ENCODE data around the gene C4orf33.
"Not testable (repeated sequence)": the region's sequence is repeated elsewhere in the genome, so short reads cannot be mapped to it uniquely, and the experiment has no call there.

Gene C4orf33, protein sequence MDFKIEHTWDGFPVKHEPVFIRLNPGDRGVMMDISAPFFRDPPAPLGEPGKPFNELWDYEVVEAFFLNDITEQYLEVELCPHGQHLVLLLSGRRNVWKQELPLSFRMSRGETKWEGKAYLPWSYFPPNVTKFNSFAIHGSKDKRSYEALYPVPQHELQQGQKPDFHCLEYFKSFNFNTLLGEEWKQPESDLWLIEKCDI

GRCh38 chr4:129095811-129096454 is at the start of gene C4orf33:
Gene C4orf33 (plus strand): TSS chr4:129096152. CDS start chr4:129102611, 6,459 bp downstream.
- peak; percentile 81 for DNase-seq (ENCODE audit: low spot score)

- no peak for DNase-seq (ENCODE audit: low spot score)
These were observed 36.9 kb upstream of the C4orf33 start for GRCh38 chr4:129059028-129059427.

GRCh38 chr4:129062580-129062979 is 33.4 kb upstream of the C4orf33 start:
- no peak for DNase-seq (ENCODE audit: low spot score)

DNA sequence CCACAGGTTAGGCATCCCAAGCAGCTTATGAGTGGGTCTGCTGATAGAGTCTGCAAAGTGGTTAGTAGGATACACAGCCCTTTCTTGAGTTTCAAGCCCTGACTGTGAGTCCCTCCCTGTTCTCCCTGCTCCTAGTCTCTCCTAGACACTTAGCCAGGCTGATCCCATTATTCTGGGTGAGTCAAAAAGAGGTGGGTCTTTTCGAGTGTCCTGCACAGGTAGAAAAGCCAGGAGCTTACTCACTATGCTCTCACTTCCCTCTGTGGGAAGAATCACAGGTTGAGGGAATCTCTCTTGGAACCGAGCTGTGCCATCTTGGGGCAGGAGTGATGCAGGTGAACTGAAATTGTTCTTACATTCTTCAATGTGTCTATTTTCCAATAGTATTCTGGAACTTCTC is 32.3 kb upstream of the C4orf33 start:
- no peak for DNase-seq (ENCODE audit: low spot score)

DNA sequence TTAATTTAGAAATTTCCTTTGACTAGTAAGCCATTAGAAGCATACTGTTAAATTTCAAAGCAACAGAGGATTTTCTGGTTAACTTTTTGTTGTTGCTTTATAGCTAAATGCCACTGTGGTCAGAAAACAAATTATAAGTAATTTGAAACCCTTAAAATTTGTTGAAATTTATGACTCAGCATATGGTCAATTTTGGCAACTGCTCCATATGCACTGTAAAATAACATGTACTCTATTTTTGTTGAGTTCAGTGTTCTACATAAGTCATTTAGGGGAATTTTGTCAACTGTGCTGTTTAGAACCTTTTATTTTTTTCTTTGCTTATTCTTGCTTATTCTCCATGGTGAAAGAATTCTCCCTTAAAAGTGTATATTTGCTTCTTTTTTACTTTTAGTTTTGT is 31.2 kb upstream of the C4orf33 start:
- no peak for DNase-seq (ENCODE audit: low spot score)

DNA sequence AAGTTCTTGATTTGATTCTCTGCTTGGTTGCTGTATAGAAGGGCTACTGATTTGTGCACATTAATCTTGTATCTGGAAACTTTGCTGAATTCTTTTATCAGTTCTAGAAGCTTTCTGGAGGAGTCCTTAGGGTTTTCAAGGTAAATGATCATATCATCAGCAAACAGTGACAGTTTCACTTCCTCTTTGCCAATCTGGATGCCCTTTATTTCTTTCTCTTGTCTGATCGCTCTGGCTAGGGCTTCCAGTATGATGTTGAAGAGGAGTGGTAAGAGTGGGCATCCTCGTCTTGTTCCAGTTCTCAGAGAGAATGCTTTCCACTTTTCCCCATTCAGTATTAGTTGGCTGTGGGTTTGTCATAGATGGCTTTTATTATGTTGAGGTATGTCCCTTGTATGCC is 26.4 kb upstream of the C4orf33 start:
- not testable (repeated sequence) for DNase-seq (ENCODE audit: low spot score)

DNA sequence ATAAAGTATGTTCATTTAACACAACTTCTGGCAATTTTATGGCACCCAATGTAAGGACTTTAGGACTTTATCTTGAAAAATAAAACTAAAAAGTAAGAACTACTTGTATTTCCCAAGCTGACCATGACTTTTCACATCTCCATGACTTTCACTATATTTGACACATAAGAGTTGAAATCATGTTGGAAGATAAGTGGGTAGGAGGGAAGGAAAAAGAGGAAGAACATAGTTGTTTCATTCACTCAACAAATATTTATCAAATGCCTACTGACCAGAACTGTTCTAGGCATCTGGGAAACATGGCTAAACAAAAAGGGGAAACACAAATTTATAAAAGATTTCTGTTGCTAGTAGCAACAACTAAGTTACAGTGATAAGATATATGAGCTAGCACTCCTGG is 18.6 kb upstream of the C4orf33 start:
- DNase-seq (ENCODE audit: low spot score): no peak

- no peak for DNase-seq (ENCODE audit: low spot score)
These were observed 15.8 kb upstream of the C4orf33 start for GRCh38 chr4:129080129-129080528.

- no peak for DNase-seq (ENCODE audit: low spot score)
These were observed 13.7 kb upstream of the C4orf33 start for GRCh38 chr4:129082302-129082701.

GRCh38 chr4:129085472-129085871 is 10.5 kb upstream of the C4orf33 start:
- DNase-seq (ENCODE audit: low spot score): no peak

DNA sequence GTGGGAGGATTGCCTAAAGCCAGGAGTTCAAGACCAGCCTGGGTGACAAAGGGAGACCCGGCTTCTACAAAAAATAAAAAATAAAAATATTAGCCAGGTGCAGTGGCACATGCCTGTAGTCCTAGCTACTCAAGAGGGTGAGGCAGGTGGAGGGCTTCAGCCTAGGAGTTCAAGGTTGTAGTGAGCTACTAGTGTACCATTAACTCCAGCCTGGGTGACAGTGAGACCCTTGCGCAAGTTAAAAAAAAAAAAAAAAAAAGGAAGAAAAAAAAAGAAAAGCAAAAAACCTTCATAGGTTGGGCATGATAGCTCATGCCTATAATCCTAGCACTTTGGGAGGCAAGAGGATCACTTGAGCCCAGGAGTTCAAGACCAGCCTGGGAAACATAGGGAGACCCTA is 8.4 kb upstream of the C4orf33 start:
- no peak for DNase-seq (ENCODE audit: low spot score)

DNA sequence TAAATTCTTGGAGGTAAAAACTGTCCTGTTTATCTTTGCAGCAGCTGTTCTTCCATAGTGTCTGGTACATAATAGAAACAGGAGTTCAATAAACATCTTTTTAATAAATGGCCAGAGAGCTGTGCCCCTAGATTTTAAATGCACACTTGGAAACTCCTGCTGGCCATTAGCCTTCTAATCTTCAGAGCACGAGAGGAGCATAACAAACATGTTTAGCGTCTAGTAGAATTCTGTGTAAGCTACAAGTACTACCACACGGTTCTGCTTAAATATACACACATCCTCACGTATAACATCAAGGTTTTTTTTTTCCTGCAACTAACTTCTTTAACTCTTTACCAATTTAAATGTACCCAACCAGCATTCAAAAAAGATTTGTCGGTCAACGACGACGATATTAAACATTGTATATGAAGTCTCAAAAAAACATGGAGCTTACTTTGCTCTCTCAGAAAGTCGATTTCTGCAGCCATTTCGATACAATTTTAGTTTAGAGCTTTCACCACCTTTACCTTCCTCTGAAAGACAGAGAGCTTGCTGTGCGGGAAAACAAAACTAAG is 3.2 kb upstream of the C4orf33 start:
- no peak for DNase-seq (ENCODE audit: low spot score)

GRCh38 chr4:129093191-129093920 is 2.6 kb upstream of the C4orf33 start, which contains the start of gene SCLT1:
Gene SCLT1 (minus strand): TSS chr4:129093539. CDS start chr4:129093103, 436 bp downstream.
- peak; percentile 98 for DNase-seq (ENCODE audit: low spot score)

- no peak for DNase-seq (ENCODE audit: low spot score)
These were observed 1.6 kb upstream of the C4orf33 start for GRCh38 chr4:129094347-129094746.

DNA sequence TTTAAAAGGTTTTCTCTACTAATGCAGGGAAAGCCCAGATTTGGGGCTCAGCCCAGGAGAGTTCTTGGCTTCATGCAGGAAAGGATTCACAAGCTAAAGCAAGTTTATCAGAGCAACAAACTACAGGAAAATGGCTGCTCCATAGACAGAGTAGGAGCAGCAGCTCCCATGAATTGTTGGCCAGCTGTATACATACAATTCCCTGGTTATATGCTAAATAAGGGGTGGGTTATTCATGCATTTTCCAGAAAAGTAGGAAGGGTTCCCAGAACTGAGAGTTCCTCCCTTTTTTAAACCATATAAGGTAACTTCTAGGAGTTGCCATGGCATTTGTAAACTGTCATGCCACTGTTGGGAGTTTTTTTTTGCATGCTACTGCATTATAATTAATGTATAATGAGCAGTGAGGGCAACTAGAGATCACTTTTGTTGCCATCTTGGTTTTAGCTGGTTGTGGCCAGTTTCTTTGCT is 2.6 kb downstream of the C4orf33 start:
- no peak for DNase-seq (ENCODE audit: low spot score)

DNA sequence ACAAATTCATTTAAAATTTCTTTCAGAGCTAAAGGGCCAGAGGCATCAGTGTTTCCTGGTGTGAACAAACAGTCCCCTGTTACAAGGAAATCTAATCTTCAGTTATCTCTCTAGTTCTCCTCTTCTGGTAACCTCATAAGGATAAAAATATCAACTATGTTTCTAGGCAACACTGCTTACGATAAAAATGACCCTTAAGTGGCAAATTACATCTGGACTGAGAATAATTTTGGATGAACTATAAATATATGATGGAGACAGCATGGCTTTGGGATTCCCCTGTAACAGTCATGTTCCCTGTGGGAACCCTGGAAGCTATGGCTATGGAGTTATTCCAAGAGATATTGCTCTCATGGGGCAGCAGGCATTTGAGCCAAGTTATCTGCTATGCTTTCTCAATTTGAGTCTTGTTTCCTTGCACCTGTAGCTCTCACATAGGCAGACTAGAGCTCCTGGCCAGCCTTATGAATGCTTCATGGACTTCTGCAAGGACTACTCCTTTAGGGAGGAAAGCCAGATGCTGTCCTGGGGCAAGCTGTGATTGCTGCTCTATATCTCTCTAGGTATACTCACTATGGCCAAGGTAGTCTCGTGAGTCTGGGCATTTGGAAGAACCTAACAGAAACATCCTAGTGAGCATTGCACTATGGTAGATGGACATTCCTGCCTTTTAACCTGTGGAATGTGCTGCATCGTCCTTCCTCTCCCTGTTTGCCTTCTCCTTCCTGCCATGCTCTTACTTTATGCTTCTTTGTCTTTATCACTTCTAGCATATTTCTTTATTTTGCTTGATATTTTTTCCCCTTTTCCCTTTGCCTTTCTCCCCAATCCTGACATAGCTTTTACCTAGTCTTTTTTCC is 14.2 kb downstream of the C4orf33 start:
- DNase-seq (ENCODE audit: low spot score): no peak

GRCh38 chr4:129110931-129111330 is 15.0 kb downstream of the C4orf33 start:
- DNase-seq (ENCODE audit: low spot score): no peak

- DNase-seq (ENCODE audit: low spot score): no peak
These were observed 16.0 kb downstream of the C4orf33 start for GRCh38 chr4:129111919-129112318.

- DNase-seq (ENCODE audit: low spot score): no peak
These were observed 17.5 kb downstream of the C4orf33 start for GRCh38 chr4:129113434-129113833.

DNA sequence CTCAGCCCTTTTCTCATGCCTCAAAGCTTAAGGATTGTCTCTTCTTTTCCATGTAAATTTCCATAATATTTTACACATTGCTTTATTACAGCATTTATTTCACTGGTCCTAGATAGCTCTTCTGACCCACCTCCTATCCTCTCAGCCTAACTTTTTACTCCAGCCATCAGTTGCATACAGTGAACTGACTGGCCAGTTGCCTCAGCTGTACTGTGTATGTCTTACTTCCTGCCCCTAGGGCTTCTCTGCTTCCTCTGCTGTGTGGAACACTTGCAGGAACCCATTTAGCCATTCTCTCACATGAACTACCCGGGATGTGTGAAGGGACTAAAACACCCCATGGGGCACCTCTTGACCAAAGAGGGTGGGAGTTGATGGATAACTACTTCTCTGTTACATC is 18.0 kb downstream of the C4orf33 start:
- no peak for DNase-seq (ENCODE audit: low spot score)

- no peak for DNase-seq (ENCODE audit: low spot score)
These were observed 21.8 kb downstream of the C4orf33 start for GRCh38 chr4:129117705-129118104.

GRCh38 chr4:129126614-129127013 is 30.7 kb downstream of the C4orf33 start:
- not testable (repeated sequence) for DNase-seq (ENCODE audit: low spot score)
